K562 (cell line): ENCODE measurements around the gene CCDC171. TPM values are rescaled to one million over a fixed set of nuclear protein-coding genes. Genes with fewer than 3 reads are reported as not detected.

Source experiments
- ATAC-seq: fragments of 200-7000 bp; cut with Tn5 transposase; 3 replicates; pipeline ENCODE4 v1.9.1; 2020; ENCODE audit warnings: moderate library complexity
- BruUV-seq: library from RNA; stranded (reverse); fragments of 400-500 nt; replicated peaks from 2 replicates; lab custom pipeline; 2021; lab: Mats Ljungman, UMichigan
- CTCF ChIA-PET: fragments of 300-600 bp; formaldehyde crosslinking; extraction: SDS; loops from one replicate; lab custom pipeline; 2021; ENCODE audit warnings: low intra/inter-chr PET ratio; lab: Yijun Ruan, JAX
- POLR2A ChIA-PET: fragments of 300-600, 350-650 bp; sonication (Branson Sonifier 250); formaldehyde crosslinking; extraction: SDS; loops from one replicate; lab custom pipeline; 2021; ENCODE audit warnings: antibody characterized with exemption, inconsistent platforms; lab: Yijun Ruan, JAX
- DNase-seq, 4 experiments: peaks; one replicate each; pipeline versions ENCODE4 v3.0.0 to v3.0.0-alpha.2; 2011 to 2018; ENCODE audit warnings: low spot score in 3 of 4, mixed read lengths in 3 of 4; ENCODE audit errors: extremely low read depth in 1 of 4
- FAIRE-seq: peaks from 2 replicates; lab custom pipeline; 2011; peaks lifted over from hg19 to GRCh38; lab: Jason Lieb, UNC
- H2AFZ ChIP-seq: 2 replicates; pipeline ENCODE4 v1.6.0; 2011; ENCODE audit warnings: low read depth, low read length, control low read depth, inconsistent platforms
- H3K27ac ChIP-seq: fragments of 200-600 bp; 3 replicates; pipeline ENCODE4 v1.8.0; 2011; ENCODE audit warnings: low read depth, mild to moderate bottlenecking, control low read depth, inconsistent platforms, low read length, moderate library complexity, mixed read lengths; ENCODE audit errors: extremely low read depth
- H3K27me3 ChIP-seq, 2 experiments: fragments of 300-600 bp in 1 of 2; 2 replicates in 1 of 2; 3 replicates in 1 of 2; pipeline versions ENCODE4 v1.6.0 to v1.8.0; 2011; ENCODE audit warnings: inconsistent platforms in 2 of 2, low read length in 2 of 2, mild to moderate bottlenecking in 1 of 2, mixed read lengths in 1 of 2, moderate library complexity in 1 of 2; ENCODE audit not compliant: control insufficient read depth in 2 of 2, insufficient read depth in 2 of 2
- H3K36me3 ChIP-seq: fragments of 300-600 bp; 3 replicates; pipeline ENCODE4 v1.8.0; 2011; ENCODE audit warnings: mild to moderate bottlenecking, low read length, inconsistent platforms; ENCODE audit not compliant: control insufficient read depth, insufficient read depth
- H3K4me1 ChIP-seq, 2 experiments: fragments of 200-600 bp in 1 of 2; replicated peaks in 1 of 2; 2 replicates in 1 of 2; 3 replicates in 1 of 2; pipeline versions ENCODE4 v1.5.1 to v1.8.0; 2011; ENCODE audit warnings: inconsistent platforms in 2 of 2, low read length in 2 of 2, mild to moderate bottlenecking in 1 of 2, mixed read lengths in 1 of 2, moderate library complexity in 1 of 2; ENCODE audit not compliant: control insufficient read depth in 2 of 2, insufficient read depth in 2 of 2
- H3K4me2 ChIP-seq: 2 replicates; pipeline ENCODE4 v1.6.1; 2011; ENCODE audit warnings: low read length, control low read depth, inconsistent platforms, mixed read lengths; ENCODE audit not compliant: insufficient read depth
- H3K4me3 ChIP-seq: fragments of 200-600 bp; sonication (generic), shearing (Covaris generic); 2 replicates; pipeline ENCODE4 v1.5.1; 2016; ENCODE audit warnings: control low read depth, inconsistent platforms
- H3K79me2 ChIP-seq: fragments of 200-600 bp; 3 replicates; pipeline ENCODE4 v1.8.0; 2011; ENCODE audit warnings: low read length, inconsistent platforms; ENCODE audit not compliant: control insufficient read depth, insufficient read depth
- H3K9ac ChIP-seq, 2 experiments: 2 replicates each; pipeline versions ENCODE4 v1.6.0 to v1.6.1; 2011; ENCODE audit warnings: low read depth in 2 of 2, low read length in 2 of 2, control low read depth in 1 of 2, inconsistent platforms in 1 of 2, mild to moderate bottlenecking in 1 of 2, mixed read lengths in 1 of 2; ENCODE audit not compliant: insufficient read depth in 1 of 2
- H3K9me1 ChIP-seq: one replicate; pipeline ENCODE4 v1.6.0; 2011; ENCODE audit warnings: inconsistent platforms, mild to moderate bottlenecking, low read length, moderate library complexity; ENCODE audit not compliant: control insufficient read depth, insufficient read depth
- H3K9me3 ChIP-seq: replicated peaks from 2 replicates; pipeline ENCODE4 v1.5.1; 2011; ENCODE audit warnings: low read depth, low read length, inconsistent platforms; ENCODE audit not compliant: control insufficient read depth, insufficient read depth
- H4K20me1 ChIP-seq: replicated peaks from 2 replicates; pipeline ENCODE4 v1.6.1; 2011; ENCODE audit warnings: low read length, inconsistent platforms, mixed read lengths; ENCODE audit not compliant: control insufficient read depth, insufficient read depth
- FIP1L1 ChIP-seq: fragments of 200-400 bp; formaldehyde crosslinking; IDR thresholded peaks from 2 replicates; pipeline ENCODE4 v1.6.1; 2018; ENCODE audit warnings: mild to moderate bottlenecking, low read depth, low read length; ENCODE audit not compliant: poor library complexity, severe bottlenecking
- HDGF ChIP-seq: fragments of 450-650 bp; IDR thresholded peaks from 2 replicates; pipeline ENCODE4 v1.6.1; 2016
- KLF16 ChIP-seq: IDR thresholded peaks from 2 replicates; pipeline ENCODE4 v1.6.1; 2016; ENCODE audit warnings: antibody characterized with exemption
- PRDM10 ChIP-seq: fragments of 450-650 bp; IDR thresholded peaks from 2 replicates; pipeline ENCODE4 v1.6.1; 2018; ENCODE audit not compliant: partially characterized antibody
- RBM34 ChIP-seq: fragments of 200-400 bp; formaldehyde crosslinking; IDR thresholded peaks from 2 replicates; pipeline ENCODE4 v1.6.1; 2018; ENCODE audit warnings: low read length, borderline replicate concordance; ENCODE audit not compliant: insufficient read depth
- SAFB2 ChIP-seq: fragments of 200-400 bp; formaldehyde crosslinking; IDR thresholded peaks from 2 replicates; pipeline ENCODE4 v1.6.1; 2018; ENCODE audit warnings: borderline replicate concordance, low read length, low read depth, moderate library complexity; ENCODE audit not compliant: severe bottlenecking
- SIX5 ChIP-seq, 2 experiments: IDR thresholded peaks; 2 replicates each; pipeline ENCODE4 v1.6.1; 2011; ENCODE audit warnings: low read length in 2 of 2, borderline replicate concordance in 1 of 2, low read depth in 1 of 2, mild to moderate bottlenecking in 1 of 2, moderate library complexity in 1 of 2; ENCODE audit not compliant: insufficient read depth in 1 of 2
- SRSF7 ChIP-seq: fragments of 200-400 bp; formaldehyde crosslinking; optimal IDR thresholded peaks from 2 replicates; pipeline ENCODE3; 2017; ENCODE audit warnings: mild to moderate bottlenecking, low read depth, low read length
- TCF15 ChIP-seq: fragments of 250-450 bp; sonication (Bioruptor Pico); IDR thresholded peaks from 2 replicates; pipeline ENCODE4 v1.8.0; 2022; ENCODE audit warnings: moderate library complexity, mild to moderate bottlenecking, inconsistent platforms
- VEZF1 ChIP-seq: fragments of 200-800 bp; sonication (Bioruptor generic); IDR thresholded peaks from 2 replicates; pipeline ENCODE4 v1.6.1; 2017; ENCODE audit warnings: missing genetic modification characterization, missing compliant biosample characterization
- ZBTB17 ChIP-seq: fragments of 450-650 bp; formaldehyde crosslinking; IDR thresholded peaks from 2 replicates; pipeline ENCODE4 v1.4.0; 2020; ENCODE audit warnings: mild to moderate bottlenecking
- ZNF699 ChIP-seq: fragments of 250-450 bp; sonication (Bioruptor Pico); IDR thresholded peaks from 2 replicates; pipeline ENCODE4 v1.8.0; 2021; ENCODE audit warnings: mild to moderate bottlenecking, moderate library complexity; ENCODE audit not compliant: insufficient replicate concordance
- WGBS: fragments of 100-300 bp; shearing (Covaris generic); methylation state at CpG from one replicate; pipeline ENCODE4 v1.1.6; 2016; ENCODE audit warnings: low coverage, mixed read lengths; ENCODE audit not compliant: insufficient coverage; ENCODE audit errors: missing lambda C conversion rate; 5-methylcytosine and 5-hydroxymethylcytosine counted together
- in situ Hi-C: fragments of 300-500 bp; cut with MboI; formaldehyde crosslinking; loops from 4 replicates; pipeline ENCODE4 v1.15.0; 2018; ENCODE audit warnings: inconsistent platforms, mixed read lengths
- intact Hi-C: fragments of 100-400 bp; cut with micrococcal nuclease; formaldehyde crosslinking; loops from 2 replicates; pipeline ENCODE4 v1.14.2; 2022
- polyA plus RNA-seq, 8 experiments: library from polyadenylated mRNA; depleted of rRNA in 4 of 8; stranded (reverse) in 5 of 8; unstranded in 3 of 8; fragments of >200 nt; fragmentation: Nextera tagmentation in 2 of 8; fragmentation: Illumina TruSeq in 1 of 8; extraction: Ambion mirVana in 2 of 8; extraction: Trizol in 1 of 8; gene quantifications; 2 replicates each; pipeline versions ENCODE4 v1.2.1 to v1.2.3, GENCODE V29; 2011 to 2014; ENCODE audit warnings: inconsistent platforms in 1 of 8, missing spikeins in 1 of 8
- total RNA-seq, 7 experiments: library from RNA; depleted of rRNA in 6 of 7; stranded (reverse); fragments of >200 nt in 6 of 7; fragmentation: Illumina TruSeq in 2 of 7; extraction: Trizol in 2 of 7; gene quantifications; 2 replicates each; pipeline versions ENCODE4 v1.2.1 to v1.2.3, GENCODE V29; 2011 to 2021; ENCODE audit warnings: low replicate concordance in 1 of 7

CCDC171 gene
- total and polyA plus RNA-seq, 9 of the 15 experiments (the other 6 are each of a cell fraction or from before 2014, with no cell fraction given): 0.08 to 3.8 (median 0.27) TPM

GRCh38 chr9:15744196-15744595 lies 191.4 kb downstream of the CCDC171 start:
- H3K36me3 ChIP-seq: no peaks in the 10 kb centered on the region
- in situ Hi-C loops: no loop called here
- no peak for FAIRE-seq
- no peaks in the 10 kb centered on the region for H3K27me3 ChIP-seq
- no peak overlapping the region for H2AFZ ChIP-seq
- POLR2A ChIA-PET: no interaction called here
- intact Hi-C loops: no loop called here
- no peaks in the 10 kb centered on the region for H3K79me2 ChIP-seq
- H3K4me3 ChIP-seq: no peak overlapping the region
- no TSS peak for BruUV-seq
- H3K4me1 ChIP-seq: no peaks in the 10 kb centered on the region
- WGBS: 0% methylated on average over 2 of the region's 3 CpGs
- H3K9me1 ChIP-seq: no peaks in the 10 kb centered on the region
- no peak overlapping the region for H3K4me2 ChIP-seq
- TF ChIP-seq KLF16 (no peak), ZBTB17 (no peak), PRDM10 (no peak), VEZF1 (no peak), SIX5 (IDR thresholded peaks at IDR 0.05; ENCODE audit: borderline replicate concordance in 1 of 2, insufficient read depth in 1 of 2, low read depth in 1 of 2, low read length in 2 of 2) (no peak), RBM34 (no peak), SAFB2 (no peak), FIP1L1 (no peak), TCF15 (CRISPR knock-in tag) (no peak), HDGF (no peak), ZNF699 (CRISPR knock-in tag) (no peak), SRSF7 (no peak)
- no peak for ATAC-seq
- CTCF ChIA-PET: no interaction called here
- no peaks in the 10 kb centered on the region for H4K20me1 ChIP-seq
- H3K9me3 ChIP-seq: no peaks in the 10 kb centered on the region
- no peak overlapping the region for H3K9ac ChIP-seq
- H3K27ac ChIP-seq: no peak overlapping the region
- DNase-seq: no peak
